Measurements from ENCODE around the gene ABCG5.

The ABCG5 gene

DNA sequence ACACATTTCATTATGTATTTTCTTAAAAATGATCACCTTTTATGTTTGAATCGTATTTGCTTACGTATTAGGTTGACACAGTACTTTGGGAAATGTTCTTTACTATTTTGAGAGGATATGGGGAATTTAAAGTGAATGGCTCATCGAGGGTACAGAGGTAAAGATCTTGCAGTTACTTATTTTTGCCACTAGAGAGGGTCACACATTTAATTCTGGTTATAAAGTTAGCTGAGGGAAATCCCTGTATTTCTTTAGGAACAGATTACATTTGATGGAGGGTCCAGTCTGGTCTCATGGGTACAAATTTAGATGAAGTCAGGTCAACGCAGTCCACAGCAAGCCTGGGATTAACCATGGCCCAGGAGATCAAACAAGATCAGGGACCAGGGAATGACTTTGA lies 40.3 kb downstream of the ABCG5 start:
- H3K4me3 ChIP-seq (replicated peaks; ENCODE audit: low read depth, low read length), result no peak overlapping the region
- no peak for DNase-seq (ENCODE audit: extremely low read depth, low read depth)
- TF ChIP-seq, protein P1, sequence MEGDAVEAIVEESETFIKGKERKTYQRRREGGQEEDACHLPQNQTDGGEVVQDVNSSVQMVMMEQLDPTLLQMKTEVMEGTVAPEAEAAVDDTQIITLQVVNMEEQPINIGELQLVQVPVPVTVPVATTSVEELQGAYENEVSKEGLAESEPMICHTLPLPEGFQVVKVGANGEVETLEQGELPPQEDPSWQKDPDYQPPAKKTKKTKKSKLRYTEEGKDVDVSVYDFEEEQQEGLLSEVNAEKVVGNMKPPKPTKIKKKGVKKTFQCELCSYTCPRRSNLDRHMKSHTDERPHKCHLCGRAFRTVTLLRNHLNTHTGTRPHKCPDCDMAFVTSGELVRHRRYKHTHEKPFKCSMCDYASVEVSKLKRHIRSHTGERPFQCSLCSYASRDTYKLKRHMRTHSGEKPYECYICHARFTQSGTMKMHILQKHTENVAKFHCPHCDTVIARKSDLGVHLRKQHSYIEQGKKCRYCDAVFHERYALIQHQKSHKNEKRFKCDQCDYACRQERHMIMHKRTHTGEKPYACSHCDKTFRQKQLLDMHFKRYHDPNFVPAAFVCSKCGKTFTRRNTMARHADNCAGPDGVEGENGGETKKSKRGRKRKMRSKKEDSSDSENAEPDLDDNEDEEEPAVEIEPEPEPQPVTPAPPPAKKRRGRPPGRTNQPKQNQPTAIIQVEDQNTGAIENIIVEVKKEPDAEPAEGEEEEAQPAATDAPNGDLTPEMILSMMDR (IDR thresholded peaks at IDR 0.05; ENCODE audit: low read depth, low read length, missing control alignments), result no peak

DNA sequence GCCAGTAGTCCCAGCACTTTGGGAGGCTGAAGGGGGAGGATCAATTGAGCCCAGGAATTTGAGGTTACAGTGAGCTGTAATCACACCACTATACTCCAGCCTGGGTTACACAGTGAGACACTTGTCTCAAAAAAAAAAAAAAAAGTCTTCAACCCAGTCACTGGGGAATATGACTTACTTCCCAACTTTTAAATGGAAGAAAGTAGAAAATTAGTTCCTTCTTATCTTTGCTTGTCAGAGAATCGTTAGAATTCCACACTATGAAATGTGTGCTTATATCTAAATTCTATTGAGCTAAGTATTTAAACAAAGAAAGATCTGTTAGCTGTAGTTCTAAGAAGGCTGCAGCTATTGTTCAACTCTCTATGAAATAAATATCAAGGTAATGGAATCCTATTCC lies 42.4 kb downstream of the ABCG5 start:
- no peak overlapping the region for H3K4me3 ChIP-seq (replicated peaks; ENCODE audit: low read depth, low read length)
- no peak for DNase-seq (ENCODE audit: extremely low read depth, low read depth)
- TF ChIP-seq, protein P1 (IDR thresholded peaks at IDR 0.05; ENCODE audit: low read depth, low read length, missing control alignments), result no peak

DNA sequence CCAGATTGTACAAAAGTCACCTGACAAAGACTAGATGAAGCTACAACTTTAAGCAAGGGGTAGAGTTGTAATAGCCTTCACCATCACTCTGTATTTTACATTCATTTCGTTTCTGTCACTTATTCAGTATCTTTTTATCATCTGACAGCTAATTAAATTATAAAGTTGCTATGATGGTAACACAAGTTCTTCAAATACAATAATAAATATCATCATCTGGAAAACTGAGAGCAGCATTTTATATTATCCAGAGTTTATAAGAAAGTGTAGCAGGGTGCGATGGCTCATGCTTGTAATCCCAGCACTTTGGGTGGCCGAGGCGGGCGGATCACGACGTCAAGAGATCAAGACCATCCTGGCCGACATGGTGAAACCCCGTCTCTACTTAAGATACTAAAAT lies 43.7 kb downstream of the ABCG5 start:
- no peak overlapping the region for H3K4me3 ChIP-seq (replicated peaks; ENCODE audit: low read depth, low read length)
- TF ChIP-seq, protein P1 (IDR thresholded peaks at IDR 0.05; ENCODE audit: low read depth, low read length, missing control alignments), result no peak
- DNase-seq (ENCODE audit: extremely low read depth, low read depth), result no peak

DNA sequence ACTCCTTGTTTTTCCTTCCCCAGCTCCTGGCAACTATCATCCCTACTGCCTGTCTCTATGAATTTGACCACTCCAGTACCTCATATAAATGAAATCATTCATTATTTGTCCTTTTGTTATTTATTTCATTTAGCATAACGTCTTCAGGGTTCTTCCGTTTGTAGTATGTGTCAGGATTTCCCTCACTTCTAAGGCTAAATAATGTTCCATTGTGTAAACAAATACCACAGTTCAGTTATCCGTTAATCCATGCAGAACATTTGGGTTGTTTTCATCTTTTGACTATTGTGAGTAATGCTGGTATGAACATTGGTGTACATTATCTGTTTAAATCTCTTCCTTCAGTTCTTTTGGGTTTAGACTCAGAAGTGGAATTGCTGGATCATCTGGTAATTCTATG lies 46.0 kb downstream of the ABCG5 start:
- no peak for DNase-seq (ENCODE audit: extremely low read depth, low read depth)
- TF ChIP-seq, protein P1 (IDR thresholded peaks at IDR 0.05; ENCODE audit: low read depth, low read length, missing control alignments), result no peak
- no peak overlapping the region for H3K4me3 ChIP-seq (replicated peaks; ENCODE audit: low read depth, low read length)

DNA sequence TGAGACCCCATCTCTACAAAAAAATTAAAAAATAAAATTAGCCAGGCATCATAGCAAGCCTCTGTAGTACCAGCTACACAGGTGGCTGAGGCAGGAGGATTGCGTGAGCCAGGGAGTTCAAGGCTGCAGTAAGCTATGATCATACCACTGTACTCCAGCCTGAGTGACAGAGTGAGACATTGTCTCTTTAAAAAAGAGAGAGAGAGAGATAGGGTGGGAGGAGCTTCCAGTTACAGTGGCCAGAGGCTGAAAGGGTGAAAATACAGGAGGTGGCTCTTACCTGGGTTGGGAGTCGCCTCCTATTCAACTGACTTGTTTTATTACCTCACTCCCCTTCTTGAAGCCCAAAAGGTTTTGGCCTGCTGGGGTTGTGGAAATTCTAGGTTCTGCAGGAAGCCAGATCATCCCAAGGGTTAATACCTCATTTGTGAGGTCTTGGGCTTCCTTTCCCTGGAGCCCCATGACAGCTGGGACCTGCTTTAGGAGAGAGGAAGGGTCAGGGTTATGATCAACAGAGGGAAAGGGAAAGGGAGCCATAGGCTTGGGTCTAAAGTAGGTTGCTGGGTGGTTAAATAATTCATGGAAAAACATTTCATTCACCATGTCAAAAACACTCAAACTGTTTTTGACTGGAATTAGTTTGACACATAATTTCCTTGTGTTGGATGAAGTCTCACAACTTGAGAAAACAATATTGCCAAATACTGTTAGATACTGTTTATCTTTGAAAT lies 47.4 kb downstream of the ABCG5 start:
- TF ChIP-seq, protein P1 (IDR thresholded peaks at IDR 0.05; ENCODE audit: low read depth, low read length, missing control alignments), result no peak
- no peak for DNase-seq (ENCODE audit: extremely low read depth, low read depth)
- no peak overlapping the region for H3K4me3 ChIP-seq (replicated peaks; ENCODE audit: low read depth, low read length)

DNA sequence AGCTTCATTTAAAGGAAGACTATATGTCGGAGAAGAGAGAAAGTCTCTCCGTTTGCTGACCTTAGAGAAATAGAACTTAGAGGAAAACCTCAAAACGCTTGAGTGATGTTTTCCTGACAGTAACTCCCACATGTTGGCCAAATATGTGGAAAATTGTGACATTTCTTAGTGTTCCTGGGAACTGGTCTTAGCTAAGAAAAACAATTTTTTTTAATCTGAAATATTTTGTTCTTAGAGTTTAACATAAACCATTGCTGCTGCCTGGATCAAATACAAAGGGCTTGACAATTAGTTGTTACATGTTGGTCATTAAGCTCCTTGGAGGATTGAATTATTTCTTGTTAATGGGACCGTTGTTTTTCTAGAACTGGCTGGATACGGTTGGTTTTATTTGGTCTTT lies 48.5 kb downstream of the ABCG5 start:
- no peak overlapping the region for H3K4me3 ChIP-seq (replicated peaks; ENCODE audit: low read depth, low read length)
- TF ChIP-seq, protein P1 (IDR thresholded peaks at IDR 0.05; ENCODE audit: low read depth, low read length, missing control alignments), result no peak
- DNase-seq (ENCODE audit: extremely low read depth, low read depth), result no peak

DNA sequence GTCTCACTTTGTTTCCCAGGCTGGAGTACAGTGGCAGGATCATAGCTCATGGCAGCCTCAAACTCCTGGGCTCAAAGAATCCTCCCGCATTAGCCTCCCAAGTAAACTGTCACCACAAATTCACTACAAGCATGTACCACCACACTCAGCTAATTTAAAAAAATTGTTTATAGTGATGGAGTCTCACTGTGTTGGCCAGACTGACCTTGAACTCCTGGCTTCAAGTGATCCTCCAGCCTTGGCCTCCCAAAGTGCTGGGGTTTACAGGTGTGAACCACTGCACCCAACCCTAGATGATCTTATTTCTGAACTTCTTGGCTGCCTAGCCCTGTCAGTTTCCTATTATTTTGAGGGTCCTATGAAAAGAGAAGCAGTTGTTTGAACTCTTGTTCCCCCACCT lies 50.0 kb downstream of the ABCG5 start:
- TF ChIP-seq, protein P1 (IDR thresholded peaks at IDR 0.05; ENCODE audit: low read depth, low read length, missing control alignments), result no peak
- H3K4me3 ChIP-seq (replicated peaks; ENCODE audit: low read depth, low read length), result no peak overlapping the region
- DNase-seq (ENCODE audit: extremely low read depth, low read depth), result no peak
